Daoy (cell line): ENCODE results near the gene KLK15. TPM values are rescaled to one million over a fixed set of nuclear protein-coding genes. Genes with fewer than 3 reads are reported as not detected.

ENCODE experiments used
- DNase-seq: peaks from one replicate; pipeline ENCODE4 v3.0.0-alpha.2; 2015; ENCODE audit warnings: low read depth
- total RNA-seq: library from RNA; depleted of rRNA; stranded (reverse); fragments of >200 nt; shearing (Covaris generic); gene quantifications from 2 replicates; pipeline ENCODE4 v1.2.3, GENCODE V29; 2014; rRNA removed

The KLK15 gene, protein sequence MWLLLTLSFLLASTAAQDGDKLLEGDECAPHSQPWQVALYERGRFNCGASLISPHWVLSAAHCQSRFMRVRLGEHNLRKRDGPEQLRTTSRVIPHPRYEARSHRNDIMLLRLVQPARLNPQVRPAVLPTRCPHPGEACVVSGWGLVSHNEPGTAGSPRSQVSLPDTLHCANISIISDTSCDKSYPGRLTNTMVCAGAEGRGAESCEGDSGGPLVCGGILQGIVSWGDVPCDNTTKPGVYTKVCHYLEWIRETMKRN
- total RNA-seq: 1.0 TPM in 1 of 2 replicates, not detected in the other

DNA sequence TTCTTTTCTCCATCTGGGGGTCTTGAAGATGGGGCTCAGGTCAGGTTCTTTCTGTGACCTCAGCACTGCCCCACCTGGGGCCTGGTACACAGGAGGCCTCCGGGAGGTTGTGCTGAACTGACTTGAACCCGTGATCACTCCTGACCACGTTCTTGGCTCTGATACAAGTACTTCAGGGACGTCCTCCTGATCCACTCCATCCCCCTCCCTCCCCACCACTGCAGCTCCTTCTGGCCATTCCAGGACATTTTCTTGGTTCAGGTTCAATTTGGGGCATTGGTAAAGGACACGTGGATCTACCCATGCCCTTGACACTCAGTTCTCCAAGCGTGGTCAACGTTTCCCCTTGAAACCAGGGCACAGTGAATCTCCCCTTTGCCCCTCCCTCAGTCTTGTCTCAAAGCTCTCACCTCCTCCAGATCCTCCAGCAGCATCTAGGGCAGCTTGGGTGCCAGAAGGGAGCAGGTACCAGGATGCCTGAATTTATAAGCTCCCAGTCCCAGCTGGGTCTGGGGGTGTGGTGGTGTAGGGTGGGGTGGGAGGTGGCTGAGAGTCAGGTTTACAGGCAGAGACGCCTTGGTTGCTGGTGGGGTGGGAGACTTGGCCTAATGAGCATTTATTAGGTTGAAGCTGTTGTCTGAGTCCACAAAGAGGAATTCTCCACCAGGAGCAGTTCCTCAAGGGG lies at the start of gene KLK15:
Gene KLK15, minus strand, starts transcription at position 458 of the 685 bp plus-strand sequence. CDS start 2,082 bp downstream, outside the sequence.
- no peak for DNase-seq

- no peak for DNase-seq
Observed at GRCh38 chr19:50882188-50882587, 48.8 kb upstream of the KLK15 start.

DNA sequence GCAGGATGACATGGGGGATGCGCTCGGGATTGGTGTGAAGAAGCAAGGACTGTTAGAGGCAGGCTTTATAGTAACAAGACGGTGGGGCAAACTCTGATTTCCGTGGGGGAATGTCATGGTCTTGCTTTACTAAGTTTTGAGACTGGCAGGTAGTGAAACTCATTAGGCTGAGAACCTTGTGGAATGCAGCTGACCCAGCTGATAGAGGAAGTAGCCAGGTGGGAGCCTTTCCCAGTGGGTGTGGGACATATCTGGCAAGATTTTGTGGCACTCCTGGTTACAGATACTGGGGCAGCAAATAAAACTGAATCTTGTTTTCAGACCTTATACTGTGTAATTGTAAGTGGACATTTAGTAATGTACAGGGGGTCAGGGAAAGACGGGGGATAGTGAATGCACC lies 46.9 kb upstream of the KLK15 start:
- no peak for DNase-seq

- DNase-seq: no peak
Observed at GRCh38 chr19:50878851-50879250, 45.5 kb upstream of the KLK15 start.

GRCh38 chr19:50877338-50877737 lies 44.0 kb upstream of the KLK15 start:
- no peak for DNase-seq

GRCh38 chr19:50876456-50876855 lies 43.1 kb upstream of the KLK15 start:
- DNase-seq: no peak

DNA sequence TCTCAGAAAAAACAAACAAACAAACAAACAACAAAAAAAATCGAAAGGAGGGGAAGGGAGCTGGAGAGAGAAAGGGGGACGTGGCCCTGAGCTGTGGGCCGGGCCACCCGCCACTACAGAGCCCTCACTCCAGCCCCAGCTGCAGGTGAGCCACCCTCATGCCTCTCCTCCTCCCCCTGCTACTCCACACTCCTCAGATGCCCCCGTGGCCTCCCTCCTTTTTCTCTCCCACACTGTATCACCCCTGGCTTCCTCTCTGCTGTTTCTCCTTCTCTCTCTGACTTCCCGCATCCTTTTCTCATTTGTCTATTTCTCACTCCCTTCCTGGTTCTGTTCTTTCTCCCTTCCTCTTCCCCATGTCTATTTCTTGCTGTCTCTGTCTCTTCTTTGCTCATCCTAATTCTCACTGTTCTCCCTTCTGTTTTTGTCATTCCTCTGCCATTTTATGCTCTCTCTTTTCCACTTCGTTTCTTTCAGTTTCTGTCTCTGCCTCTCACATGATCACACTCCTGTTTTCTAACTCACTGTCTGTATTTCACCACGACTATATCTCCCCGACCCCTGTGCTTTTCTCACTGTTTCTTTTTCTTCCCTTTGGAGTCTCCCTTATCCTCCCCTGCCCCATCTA lies 42.5 kb upstream of the KLK15 start:
- DNase-seq: no peak

DNA sequence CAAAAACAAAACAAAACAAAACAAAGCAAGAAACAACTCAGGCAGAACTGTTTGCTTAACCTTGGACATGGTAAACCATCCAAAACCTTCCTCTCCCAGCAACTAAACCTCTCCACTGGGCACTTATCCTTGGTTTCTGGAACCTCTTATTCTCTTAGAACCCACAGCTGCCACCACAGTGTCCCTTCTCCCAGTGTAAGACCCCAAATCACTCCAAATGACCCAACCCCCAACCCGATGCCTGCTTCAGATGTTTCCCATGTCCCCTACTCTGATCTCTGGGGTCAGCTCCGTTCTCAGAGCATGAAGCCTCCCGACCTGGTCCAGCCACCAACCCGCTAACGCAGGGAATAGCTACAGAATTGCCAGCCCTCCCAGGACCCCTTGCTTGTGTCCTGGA lies 40.8 kb upstream of the KLK15 start:
- DNase-seq: no peak

DNA sequence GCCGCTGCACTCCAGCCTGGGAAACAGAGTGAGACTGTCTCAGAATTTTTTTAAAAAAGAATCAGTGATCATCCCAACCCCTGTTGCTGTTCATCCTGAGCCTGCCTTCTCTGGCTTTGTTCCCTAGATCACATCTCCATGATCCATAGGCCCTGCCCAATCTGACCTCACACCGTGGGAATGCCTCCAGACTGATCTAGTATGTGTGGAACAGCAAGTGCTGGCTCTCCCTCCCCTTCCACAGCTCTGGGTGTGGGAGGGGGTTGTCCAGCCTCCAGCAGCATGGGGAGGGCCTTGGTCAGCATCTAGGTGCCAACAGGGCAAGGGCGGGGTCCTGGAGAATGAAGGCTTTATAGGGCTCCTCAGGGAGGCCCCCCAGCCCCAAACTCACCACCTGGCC lies 39.7 kb upstream of the KLK15 start, which contains the start of gene KLK2:
Gene KLK2, plus strand, starts transcription at position 384 of the 400 bp plus-strand sequence. CDS start 35 bp downstream, outside the sequence.
- DNase-seq: no peak

DNA sequence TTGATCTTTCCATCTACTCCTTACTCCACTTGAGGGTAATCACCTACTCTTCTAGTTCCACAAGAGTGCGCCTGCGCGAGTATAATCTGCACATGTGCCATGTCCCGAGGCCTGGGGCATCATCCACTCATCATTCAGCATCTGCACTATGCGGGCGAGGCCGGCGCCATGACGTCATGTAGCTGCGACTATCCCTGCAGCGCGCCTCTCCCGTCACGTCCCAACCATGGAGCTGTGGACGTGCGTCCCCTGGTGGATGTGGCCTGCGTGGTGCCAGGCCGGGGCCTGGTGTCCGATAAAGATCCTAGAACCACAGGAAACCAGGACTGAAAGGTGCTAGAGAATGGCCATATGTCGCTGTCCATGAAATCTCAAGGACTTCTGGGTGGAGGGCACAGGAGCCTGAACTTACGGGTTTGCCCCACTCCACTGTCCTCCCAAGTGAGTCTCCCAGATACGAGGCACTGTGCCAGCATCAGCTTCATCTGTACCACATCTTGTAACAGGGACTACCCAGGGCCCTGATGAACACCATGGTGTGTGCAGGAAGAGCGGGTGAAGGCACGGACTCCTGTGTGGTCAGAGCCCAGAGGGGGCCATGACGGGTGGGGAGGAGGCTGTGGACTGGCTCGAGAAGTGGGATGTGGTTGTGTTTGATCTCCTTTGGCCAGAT lies 37.2 kb upstream of the KLK15 start:
- DNase-seq: peak; percentile 66

- DNase-seq: no peak
Observed at GRCh38 chr19:50869479-50869878, 36.1 kb upstream of the KLK15 start.

GRCh38 chr19:50861496-50862286 lies 28.3 kb upstream of the KLK15 start:
- no peak for DNase-seq

DNA sequence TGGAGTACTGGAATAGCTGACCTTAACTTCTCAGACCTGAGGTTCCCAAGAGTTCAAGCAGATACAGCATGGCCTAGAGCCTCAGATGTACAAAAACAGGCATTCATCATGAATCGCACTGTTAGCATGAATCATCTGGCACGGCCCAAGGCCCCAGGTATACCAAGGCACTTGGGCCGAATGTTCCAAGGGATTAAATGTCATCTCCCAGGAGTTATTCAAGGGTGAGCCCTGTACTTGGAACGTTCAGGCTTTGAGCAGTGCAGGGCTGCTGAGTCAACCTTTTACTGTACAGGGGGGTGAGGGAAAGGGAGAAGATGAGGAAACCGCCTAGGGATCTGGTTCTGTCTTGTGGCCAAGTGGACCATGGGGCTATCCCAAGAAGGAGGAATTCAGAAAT lies 27.6 kb upstream of the KLK15 start:
- DNase-seq: peak; percentile 18

- DNase-seq: no peak
Observed at GRCh38 chr19:50859849-50860248, 26.5 kb upstream of the KLK15 start.

- DNase-seq: no peak
Observed at GRCh38 chr19:50858886-50859285, 25.5 kb upstream of the KLK15 start.

DNA sequence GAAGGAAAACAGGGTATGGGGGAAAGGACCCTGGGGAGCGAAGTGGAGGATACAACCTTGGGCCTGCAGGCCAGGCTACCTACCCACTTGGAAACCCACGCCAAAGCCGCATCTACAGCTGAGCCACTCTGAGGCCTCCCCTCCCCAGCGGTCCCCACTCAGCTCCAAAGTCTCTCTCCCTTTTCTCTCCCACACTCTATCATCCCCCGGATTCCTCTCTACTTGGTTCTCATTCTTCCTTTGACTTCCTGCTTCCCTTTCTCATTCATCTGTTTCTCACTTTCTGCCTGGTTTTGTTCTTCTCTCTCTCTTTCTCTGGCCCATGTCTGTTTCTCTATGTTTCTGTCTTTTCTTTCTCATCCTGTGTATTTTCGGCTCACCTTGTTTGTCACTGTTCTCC lies 24.0 kb upstream of the KLK15 start:
- DNase-seq: no peak

GRCh38 chr19:50854636-50855410 lies 21.4 kb upstream of the KLK15 start, which contains the start of gene KLK3:
Gene KLK3 (plus strand): TSS chr19:50854915. CDS start chr19:50854956, 41 bp downstream.
- no peak for DNase-seq

GRCh38 chr19:50851620-50852019 lies 18.2 kb upstream of the KLK15 start:
- no peak for DNase-seq

GRCh38 chr19:50850738-50851137 lies 17.4 kb upstream of the KLK15 start:
- no peak for DNase-seq

DNA sequence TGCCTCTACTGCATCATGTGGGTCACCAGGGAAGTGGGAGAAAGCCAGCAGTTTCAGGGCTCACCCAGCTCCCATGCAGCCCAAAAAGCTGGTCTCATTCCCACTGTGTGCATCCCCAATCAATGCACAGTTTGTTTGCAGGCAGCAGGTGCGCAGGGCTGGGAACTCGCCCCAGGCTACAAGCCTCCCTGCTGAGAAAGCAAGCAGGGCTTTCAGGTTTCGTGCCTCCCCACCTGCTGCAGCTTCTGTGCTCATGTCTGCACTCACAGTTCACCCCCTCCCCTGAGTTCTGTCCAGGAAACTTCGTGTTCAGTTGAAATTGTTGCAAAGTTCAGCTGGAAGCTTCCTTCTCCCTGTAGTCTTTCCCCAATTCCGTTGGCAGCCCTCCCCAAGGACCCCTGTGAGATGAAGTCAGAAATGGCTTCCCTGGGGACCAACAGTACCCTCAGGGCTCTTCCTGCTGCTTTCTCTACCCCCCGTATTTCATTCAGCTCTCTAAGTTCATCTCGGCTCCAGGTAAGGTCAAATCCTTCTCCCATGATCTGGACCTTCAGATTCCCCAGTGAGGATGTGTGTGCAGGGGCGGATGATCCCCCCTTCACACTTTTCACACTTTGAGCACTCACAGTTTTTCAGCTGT lies 11.0 kb upstream of the KLK15 start:
- no peak for DNase-seq
